CD4-positive, alpha-beta T cell treated with Interferon gamma for 1 hour (primary cell): ENCODE data around the gene TEX19.
"Not testable (repeated sequence)": the region's sequence is repeated elsewhere in the genome, so short reads cannot be mapped to it uniquely, and the experiment has no call there.

ENCODE experiments used
- DNase-seq: peaks from one replicate; pipeline ENCODE4 v3.0.0-alpha.2; 2020

Gene TEX19

DNA sequence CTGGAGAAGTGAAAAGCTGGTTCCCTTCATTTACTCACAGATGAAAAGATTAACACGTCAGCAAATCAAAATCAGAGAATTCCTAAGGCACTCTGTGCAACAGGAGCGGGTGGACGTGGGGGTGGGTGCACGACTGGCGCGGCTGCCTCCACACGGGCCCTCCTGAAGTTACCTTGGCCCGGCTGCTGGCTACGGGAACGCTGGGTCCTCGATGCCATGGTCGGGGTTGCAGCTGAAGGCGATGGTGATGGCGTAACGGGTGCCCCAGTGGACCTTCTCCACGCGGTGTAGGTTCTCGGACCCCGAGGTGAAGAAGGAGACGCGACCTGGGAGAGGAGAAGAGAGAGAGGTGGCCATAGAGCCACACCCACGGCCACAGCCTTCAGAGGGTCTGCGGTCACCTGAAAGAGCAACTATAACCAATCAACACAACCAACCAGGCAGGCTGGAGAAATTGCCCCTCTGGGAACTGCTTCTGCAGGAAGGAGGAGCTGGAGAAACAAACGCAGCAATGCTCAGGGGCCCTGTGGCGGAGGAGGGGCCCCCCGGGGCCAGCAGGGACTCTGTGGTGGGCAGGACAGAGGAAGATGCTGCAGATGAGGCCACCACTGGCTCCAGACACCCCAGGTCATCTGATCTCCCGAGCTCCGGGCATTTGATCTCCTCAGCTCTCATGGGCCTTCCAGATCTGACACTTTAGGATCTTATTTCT is 33.3 kb downstream of the TEX19 start:
- DNase-seq = no peak

DNA sequence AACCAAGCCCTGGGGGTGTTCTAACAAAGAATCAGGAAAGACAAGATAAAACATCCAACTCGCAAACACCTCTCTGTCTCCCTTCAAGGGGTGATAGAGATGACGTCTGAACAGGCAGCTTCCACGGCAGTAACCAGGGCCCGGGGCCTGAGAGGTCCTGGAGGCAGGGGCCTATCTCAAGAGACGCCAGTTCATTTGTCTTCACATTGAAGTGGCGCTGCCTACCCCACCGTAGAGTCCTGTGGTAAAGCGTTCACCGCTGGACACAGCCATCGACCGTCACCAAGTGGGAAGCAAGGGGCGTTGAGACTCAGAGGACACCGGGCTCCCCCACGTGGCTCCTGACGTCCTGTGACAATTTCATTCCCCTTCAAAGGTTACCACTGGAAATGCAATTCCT is 33.9 kb downstream of the TEX19 start:
- DNase-seq = no peak

DNA sequence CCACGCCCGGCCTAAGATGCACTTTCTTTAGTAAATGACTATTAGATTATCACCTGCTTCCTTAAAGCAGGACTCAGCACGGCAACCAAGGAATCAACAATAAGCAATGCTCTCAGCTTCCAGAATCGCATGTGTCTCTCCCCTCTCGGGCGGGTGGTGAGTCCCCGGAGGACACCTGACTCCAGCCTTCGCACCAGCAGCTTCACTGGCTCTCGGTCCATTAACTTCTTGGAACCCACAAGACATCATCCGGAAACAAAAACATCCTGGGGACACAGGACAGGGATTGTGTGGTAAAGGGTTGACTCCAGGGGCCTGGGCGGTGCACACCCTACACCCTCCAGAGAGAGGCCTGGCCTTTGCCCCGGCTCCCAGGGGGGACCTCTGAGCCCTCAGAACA is 35.2 kb downstream of the TEX19 start:
- no peak for DNase-seq

GRCh38 chr17:82396601-82397435 is 37.8 kb downstream of the TEX19 start:
- DNase-seq = no peak

- DNase-seq = no peak
These were observed 38.6 kb downstream of the TEX19 start for GRCh38 chr17:82397449-82398335.

DNA sequence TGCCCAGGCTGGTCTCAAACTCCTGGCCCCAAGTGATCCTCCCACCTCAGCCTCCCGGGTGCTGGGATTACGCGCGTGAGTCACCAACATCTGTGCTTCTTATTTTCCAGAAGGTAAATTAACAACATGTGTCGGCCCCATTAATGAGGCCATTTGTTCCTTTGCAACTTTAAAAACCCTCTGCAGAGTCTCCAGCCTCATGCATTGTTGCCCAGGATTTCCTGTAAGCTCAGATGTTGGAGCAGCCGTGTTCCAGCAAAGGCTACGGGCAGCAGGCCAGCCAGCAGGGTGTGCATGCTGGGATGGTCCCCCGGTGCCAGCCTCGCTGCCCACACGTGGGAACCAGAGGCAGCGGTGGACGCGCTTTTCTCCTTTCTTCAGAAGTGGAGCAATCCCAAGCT is 40.0 kb downstream of the TEX19 start:
- no peak for DNase-seq

DNA sequence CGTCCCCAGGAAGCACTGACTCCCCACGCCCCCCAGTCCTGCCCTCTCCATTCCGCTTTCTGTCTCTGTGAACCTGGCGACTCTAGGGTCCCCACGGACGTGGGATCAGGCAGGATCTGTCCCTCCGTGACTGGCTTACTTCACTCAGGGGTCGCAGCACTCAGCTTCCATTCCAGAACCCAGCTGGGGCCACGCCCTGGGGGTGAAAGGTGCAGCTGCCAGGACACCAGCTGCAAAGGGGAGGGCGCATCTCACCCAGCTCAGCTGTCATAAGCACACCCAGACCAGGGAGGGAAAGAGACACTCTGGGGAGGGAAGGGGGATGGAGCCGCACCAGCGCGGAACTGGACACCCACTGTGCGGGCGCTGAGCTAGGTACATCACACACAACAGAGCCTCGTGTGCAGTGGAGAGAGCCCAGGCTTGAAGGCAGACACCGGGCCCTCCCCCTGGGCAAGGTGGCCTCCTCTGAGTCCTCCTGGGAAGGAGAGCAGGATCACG is 40.6 kb downstream of the TEX19 start:
- DNase-seq = no peak

DNA sequence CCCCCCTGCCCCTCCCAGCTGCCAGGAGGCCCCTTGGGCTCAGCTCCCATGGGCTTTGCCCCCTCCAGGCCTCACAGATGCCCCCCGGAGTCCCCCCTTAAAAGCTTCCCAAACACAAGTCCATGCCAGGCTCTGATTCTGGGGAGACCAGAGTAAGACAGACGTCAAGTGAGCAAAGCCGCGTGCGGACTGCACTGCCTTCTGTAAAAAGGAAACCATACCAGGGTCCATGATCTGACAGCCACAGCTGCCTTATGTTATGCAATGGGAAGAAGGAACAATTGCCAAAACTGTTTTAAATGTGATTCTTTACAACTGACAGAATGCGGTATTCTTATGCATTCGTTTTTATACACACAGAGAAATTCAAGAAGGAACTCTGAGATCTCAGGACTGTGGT is 41.2 kb downstream of the TEX19 start:
- DNase-seq = no peak

- peak; percentile 58 for DNase-seq
These were observed 41.8 kb downstream of the TEX19 start for GRCh38 chr17:82400830-82401229.

- DNase-seq = no peak
These were observed 43.8 kb downstream of the TEX19 start for GRCh38 chr17:82402865-82403264.

DNA sequence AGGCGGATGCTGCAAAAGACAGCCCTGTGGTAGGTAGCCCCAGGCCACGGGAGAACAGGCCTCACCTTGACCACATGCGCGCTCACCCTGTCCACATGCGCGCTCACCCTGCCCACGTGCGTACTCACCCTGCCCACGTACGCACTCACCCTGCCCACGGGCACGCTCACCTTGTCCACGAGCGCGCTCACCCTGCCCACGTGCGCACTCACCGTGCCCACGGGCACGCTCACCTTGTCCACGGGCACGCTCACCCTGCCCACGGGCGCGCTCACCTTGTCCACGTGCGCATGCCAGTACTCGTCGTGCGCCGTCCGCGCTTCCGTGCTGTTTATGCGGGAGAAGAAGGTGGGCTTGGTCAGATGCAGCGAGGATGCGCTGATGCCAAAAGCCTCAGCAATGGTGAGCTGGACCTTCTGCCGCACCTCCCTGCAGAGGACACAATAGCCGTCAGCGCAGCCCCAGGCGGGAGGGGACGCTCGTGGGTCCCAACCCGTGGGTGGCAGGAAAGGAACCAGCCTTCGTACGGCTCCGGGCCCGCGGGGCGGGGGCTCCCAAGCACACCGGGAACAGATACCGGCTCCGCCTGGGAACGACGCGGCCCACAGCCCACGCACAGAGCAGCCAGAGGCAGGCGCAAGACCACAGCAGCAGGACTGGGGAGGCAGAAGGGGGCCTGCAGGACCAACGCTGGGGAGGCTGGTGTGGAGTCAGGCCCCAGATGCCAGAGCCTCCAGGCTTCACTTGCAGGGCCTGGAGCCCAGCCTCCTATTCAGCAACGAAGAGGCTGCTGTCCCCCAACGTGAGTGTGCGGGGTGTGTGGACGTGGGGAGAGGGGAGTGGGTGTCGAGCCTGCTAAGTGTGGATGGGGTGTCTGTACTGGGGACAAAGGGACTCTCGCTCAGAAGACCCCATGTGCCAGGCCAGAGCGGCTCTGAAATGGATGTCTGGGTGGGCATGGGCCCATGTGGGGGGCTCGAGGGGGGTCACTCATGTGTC is 44.9 kb downstream of the TEX19 start:
- DNase-seq = no peak

DNA sequence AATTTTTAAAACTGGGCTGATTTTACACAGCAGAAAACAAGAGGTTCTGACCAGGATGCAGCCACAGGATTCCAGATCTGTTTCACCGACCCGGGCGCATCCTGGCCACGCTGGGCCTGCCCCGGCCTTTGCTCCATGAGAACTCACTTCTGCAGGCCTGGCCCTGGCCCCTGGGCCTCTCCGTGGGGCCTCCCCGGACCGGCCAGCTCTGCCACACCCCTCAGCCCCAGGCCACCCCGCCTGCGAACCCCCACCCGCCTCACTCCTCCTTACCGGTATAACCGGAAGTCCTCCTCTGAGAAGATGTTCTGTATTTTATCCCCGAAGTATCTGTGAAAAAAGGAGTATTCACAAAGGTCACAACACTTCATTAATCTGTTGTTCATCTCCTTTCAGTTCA is 46.0 kb downstream of the TEX19 start:
- no peak for DNase-seq

- no peak for DNase-seq
These were observed 47.2 kb downstream of the TEX19 start for GRCh38 chr17:82406131-82406671.

DNA sequence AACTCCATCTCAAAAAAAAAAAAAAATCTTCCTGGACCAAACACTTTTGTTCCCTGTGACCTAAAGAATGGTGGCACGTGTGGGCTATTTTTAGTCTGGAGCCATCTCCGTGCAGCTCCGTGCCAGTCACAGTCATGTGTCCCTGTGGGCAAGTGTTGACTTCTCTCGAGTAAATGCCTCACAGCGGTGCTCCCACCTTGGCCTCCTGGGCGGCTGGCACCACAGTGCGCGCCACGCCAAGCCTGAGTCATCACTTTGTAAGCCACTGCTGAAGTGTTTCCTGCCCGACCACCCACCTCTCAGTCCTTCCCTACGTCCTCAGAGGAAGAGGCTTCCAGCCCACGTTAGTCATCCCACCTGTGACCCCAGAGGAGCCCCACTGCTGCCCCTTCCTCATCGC is 48.2 kb downstream of the TEX19 start:
- no peak for DNase-seq

DNA sequence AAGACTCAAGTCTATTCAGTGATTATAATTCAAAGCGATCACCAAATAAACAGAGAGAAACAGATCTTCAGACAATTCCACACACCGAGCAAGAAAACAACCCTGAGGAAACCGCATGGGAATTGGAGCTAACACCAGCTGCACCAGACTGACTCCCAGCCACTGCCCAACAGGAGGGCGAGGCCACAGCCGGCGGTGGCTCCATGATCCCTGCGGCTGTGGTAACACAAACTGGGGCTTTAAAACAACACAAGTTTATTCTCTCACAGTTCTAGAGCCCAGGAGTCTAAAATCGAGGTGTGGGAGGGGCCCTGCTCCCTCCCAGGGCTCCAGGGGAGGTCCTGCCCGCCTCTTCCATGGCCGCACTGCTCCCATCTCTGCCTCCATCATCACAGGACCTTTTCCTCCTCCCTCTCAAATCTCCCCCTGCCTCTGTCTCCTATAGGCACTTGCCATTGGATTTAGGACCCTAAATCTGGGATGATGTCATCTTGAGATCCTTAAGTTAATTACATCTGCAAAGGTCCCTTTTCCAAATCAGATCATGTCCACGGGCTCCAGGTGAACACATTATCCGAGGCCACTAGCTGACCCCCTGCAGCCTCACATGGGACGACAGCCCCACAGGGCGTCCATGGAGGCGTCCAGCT is 49.4 kb downstream of the TEX19 start:
- no peak for DNase-seq

DNA sequence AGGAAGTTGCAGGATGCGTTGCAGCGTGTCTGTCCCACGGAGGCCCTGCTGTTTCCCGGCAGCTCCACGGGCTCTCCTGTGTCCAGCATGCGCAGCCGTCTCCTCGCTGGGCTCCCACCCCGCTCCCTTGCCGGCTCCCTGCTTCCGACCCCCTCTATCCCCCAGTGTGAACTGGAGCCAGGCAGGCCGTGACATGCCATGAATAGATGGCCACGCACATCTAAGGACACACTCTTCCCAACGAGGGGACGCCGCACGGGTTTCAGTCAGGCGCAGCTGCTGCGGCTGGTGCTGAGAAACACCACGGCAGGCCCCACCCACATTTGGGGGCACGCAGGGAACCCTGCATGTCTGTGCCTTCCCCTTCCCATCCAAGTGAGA is 49.9 kb downstream of the TEX19 start:
- no peak for DNase-seq

GRCh38 chr17:82410014-82410716 is 51.1 kb downstream of the TEX19 start:
- no peak for DNase-seq

DNA sequence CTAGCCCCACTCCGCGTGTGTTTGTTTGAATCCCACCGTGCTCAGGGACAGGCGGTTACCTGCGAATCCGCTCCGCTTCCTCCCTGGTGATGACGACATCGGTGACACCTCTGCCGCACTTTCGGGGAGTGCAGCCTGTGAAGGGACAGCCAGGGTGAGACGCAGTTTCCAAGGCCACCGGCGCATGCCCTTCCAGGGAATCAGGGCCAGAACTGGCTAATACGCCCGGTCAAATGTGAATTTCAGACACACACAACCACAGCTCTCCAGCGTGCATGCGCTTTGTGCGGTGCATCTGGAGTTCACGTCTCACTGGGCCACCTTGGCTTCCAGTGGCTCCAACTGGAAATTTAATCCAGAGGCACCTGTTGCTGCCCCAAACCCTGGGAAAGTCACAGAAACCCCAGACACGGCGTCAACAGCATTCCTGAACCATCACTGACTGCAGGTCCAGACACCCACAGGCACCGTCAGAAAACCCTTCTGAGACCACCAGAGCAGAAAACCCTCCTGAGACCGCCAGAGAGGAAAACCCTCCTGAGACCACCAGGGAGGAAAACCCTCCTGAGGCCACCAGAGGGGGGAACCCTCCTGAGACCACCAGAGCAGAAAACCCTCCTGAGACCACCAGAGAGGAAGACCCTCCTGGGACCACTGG is 52.5 kb downstream of the TEX19 start:
- no peak for DNase-seq

DNA sequence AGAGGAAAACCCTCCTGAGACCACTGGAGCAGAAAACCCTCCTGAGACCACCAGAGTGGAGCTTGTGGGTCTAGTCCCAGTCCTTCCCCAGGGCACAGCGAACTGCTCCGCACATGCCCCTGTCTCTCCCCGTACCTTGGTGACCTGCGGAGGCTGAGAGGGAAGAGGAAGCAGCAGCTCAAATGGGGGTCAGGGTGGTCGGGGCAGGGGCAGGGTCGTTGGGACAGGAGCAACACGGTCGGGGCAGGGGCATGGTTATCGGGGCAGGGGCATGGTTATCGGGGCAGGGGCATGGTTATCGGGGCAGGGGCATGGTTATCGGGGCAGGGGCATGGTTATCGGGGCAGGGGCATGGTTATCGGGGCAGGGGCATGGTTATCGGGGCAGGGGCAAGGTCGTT is 53.0 kb downstream of the TEX19 start:
- not testable (repeated sequence) for DNase-seq
